Measurements from ENCODE around the gene IGSF1.

GRCh38 chrX:131227608-131228007 is 61.5 kb downstream of the IGSF1 start:
- TF ChIP-seq CTCF (IDR thresholded peaks at IDR 0.05): no peak
- TF ChIP-seq POLR2A (IDR thresholded peaks at IDR 0.05): no peak

Data from esophagus squamous epithelium (tissue), 4 donors.